ENCODE data around the gene FATE1. TPM values are rescaled to one million over a fixed set of nuclear protein-coding genes. Genes with fewer than 3 reads are reported as not detected.

FATE1 gene
- total and polyA plus RNA-seq, 2 of the 8 experiments (the other 6 are each of a cell fraction or from before 2014, with no cell fraction given), result 0.12 TPM; not detected in 1

GRCh38 chrX:151680805-151681204, 35.0 kb upstream of the FATE1 start:
- no peak overlapping the region for H4K5ac ChIP-seq (ENCODE audit: insufficient read length, low read depth, low read length)
- H4K91ac ChIP-seq (replicated peaks; ENCODE audit: insufficient read length, low read length), result no peak overlapping the region
- no peak overlapping the region for H2BK20ac ChIP-seq (ENCODE audit: low read length)
- H4K8ac ChIP-seq (ENCODE audit: extremely low read depth, insufficient read depth, low read length), result no peak overlapping the region
- H3K4me3 ChIP-seq (ENCODE audit: extremely low read depth in 1 of 4, insufficient read depth in 2 of 4, low read depth in 3 of 4, low read length in 4 of 4), result no peak overlapping the region
- H3K27me3 ChIP-seq (replicated peaks in 1 of 4; ENCODE audit: control insufficient read depth in 3 of 4, extremely low read depth in 1 of 4, insufficient read depth in 3 of 4, low read length in 3 of 4), result no peaks in the 10 kb centered on the region
- H3K4me2 ChIP-seq (ENCODE audit: insufficient read depth in 1 of 2, low read depth in 2 of 2, low read length in 2 of 2), result no peak overlapping the region
- H3K27ac ChIP-seq (ENCODE audit: low read depth, low read length), result no peak overlapping the region
- no peak overlapping the region for H3K18ac ChIP-seq (ENCODE audit: extremely low read depth, low read length)
- POLR2A ChIA-PET (ENCODE audit: partially characterized antibody), result no interaction called here
- FAIRE-seq (peak; percentile 97), DNase-seq (ENCODE audit: low read depth in 1 of 2, low spot score in 2 of 2) (peak; percentile 21 to 86)
- H3K36me3 ChIP-seq (ENCODE audit: control insufficient read depth in 2 of 4, insufficient read depth in 4 of 4, low read length in 3 of 4), result no peaks in the 10 kb centered on the region
- no peaks in the 10 kb centered on the region for H3K4me1 ChIP-seq (replicated peaks in 1 of 4; ENCODE audit: control insufficient read depth in 3 of 4, insufficient read depth in 4 of 4, low read length in 3 of 4)
- H2AK5ac ChIP-seq (ENCODE audit: low read depth, low read length), result no peak overlapping the region
- H3K79me2 ChIP-seq (ENCODE audit: control insufficient read depth in 1 of 2, insufficient read depth in 2 of 2, low read length in 2 of 2), result no peaks in the 10 kb centered on the region
- CTCF ChIA-PET (ENCODE audit: partially characterized antibody), result interaction anchor here (0.6 to 2.4 kb wide), 23 partner anchors 10 to 681 kb away, joined by 3 to 23 read pairs (median 3); no protein-coding TSS in a partner anchor
- no peak overlapping the region for H3K14ac ChIP-seq (ENCODE audit: insufficient read length)
- H2BK12ac ChIP-seq (ENCODE audit: low read depth, low read length), result no peak overlapping the region
- no peaks in the 10 kb centered on the region for H3K23me2 ChIP-seq (ENCODE audit: low read depth, low read length)
- H3K79me1 ChIP-seq (ENCODE audit: low read depth, low read length), result no peaks in the 10 kb centered on the region
- no peak overlapping the region for H3K9ac ChIP-seq (replicated peaks in 1 of 4; ENCODE audit: extremely low read depth in 1 of 4, low read depth in 3 of 4, low read length in 3 of 4)
- H3K56ac ChIP-seq (replicated peaks; ENCODE audit: insufficient read length, low read depth, low read length), result no peak overlapping the region
- no peak overlapping the region for H3K23ac ChIP-seq (ENCODE audit: insufficient read length)
- H3K4ac ChIP-seq (replicated peaks; ENCODE audit: insufficient read length, low read depth, low read length), result no peak overlapping the region
- no peaks in the 10 kb centered on the region for H3K9me3 ChIP-seq (ENCODE audit: insufficient read depth in 2 of 2, low read depth in 1 of 2, low read length in 1 of 2)
- no peaks in the 10 kb centered on the region for H4K20me1 ChIP-seq (replicated peaks in 1 of 2; ENCODE audit: control insufficient read depth in 1 of 2, insufficient read depth in 2 of 2, low read length in 2 of 2)
- H2AFZ ChIP-seq (ENCODE audit: low read length), result no peak overlapping the region
- H2BK120ac ChIP-seq (replicated peaks; ENCODE audit: low read depth, low read length), result no peak overlapping the region
- H2BK5ac ChIP-seq (ENCODE audit: low read depth, low read length), result no peak overlapping the region
- 43% methylated on average over 4 of the region's 4 CpGs; no CpG with 5 or more reads in 1 of the 2 experiments for WGBS, 2 experiments (ENCODE audit: extremely low coverage in 1 of 2, insufficient coverage in 1 of 2, insufficient read length in 1 of 2, insufficient replicate concordance in 2 of 2, low coverage in 1 of 2, low lambda C conversion rate in 2 of 2, missing lambda C conversion rate in 1 of 2)
- no peak overlapping the region for H2BK15ac ChIP-seq (ENCODE audit: low read length)
- peak; percentile 91 to 95 for TF ChIP-seq RAD21 (IDR thresholded peaks at IDR 0.05 in 1 of 2, conservative IDR thresholded peaks at IDR 0.05 in 1 of 2; ENCODE audit: low read depth in 2 of 2, low read length in 2 of 2)
- TF ChIP-seq, protein P1, sequence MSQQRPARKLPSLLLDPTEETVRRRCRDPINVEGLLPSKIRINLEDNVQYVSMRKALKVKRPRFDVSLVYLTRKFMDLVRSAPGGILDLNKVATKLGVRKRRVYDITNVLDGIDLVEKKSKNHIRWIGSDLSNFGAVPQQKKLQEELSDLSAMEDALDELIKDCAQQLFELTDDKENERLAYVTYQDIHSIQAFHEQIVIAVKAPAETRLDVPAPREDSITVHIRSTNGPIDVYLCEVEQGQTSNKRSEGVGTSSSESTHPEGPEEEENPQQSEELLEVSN (IDR thresholded peaks at IDR 0.05), result no peak
- no peak for TF ChIP-seq BCL11A (IDR thresholded peaks at IDR 0.05; ENCODE audit: low read depth in 2 of 2, low read length in 2 of 2)
- TF ChIP-seq, protein P2, sequence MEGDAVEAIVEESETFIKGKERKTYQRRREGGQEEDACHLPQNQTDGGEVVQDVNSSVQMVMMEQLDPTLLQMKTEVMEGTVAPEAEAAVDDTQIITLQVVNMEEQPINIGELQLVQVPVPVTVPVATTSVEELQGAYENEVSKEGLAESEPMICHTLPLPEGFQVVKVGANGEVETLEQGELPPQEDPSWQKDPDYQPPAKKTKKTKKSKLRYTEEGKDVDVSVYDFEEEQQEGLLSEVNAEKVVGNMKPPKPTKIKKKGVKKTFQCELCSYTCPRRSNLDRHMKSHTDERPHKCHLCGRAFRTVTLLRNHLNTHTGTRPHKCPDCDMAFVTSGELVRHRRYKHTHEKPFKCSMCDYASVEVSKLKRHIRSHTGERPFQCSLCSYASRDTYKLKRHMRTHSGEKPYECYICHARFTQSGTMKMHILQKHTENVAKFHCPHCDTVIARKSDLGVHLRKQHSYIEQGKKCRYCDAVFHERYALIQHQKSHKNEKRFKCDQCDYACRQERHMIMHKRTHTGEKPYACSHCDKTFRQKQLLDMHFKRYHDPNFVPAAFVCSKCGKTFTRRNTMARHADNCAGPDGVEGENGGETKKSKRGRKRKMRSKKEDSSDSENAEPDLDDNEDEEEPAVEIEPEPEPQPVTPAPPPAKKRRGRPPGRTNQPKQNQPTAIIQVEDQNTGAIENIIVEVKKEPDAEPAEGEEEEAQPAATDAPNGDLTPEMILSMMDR (IDR thresholded peaks at IDR 0.05; ENCODE audit: control extremely low read depth in 1 of 3, insufficient read depth in 1 of 3, low read depth in 1 of 3, low read length in 3 of 3), result peak; percentile 51 to 75 (median 74)
- no peak for TF ChIP-seq NANOG (IDR thresholded peaks at IDR 0.05; ENCODE audit: insufficient read depth, low read depth, low read length, poor library complexity, severe bottlenecking)
- TF ChIP-seq SP4 (IDR thresholded peaks at IDR 0.05; ENCODE audit: low read length), result no peak
- TF ChIP-seq ZNF274 (IDR thresholded peaks at IDR 0.05; ENCODE audit: borderline replicate concordance, extremely low read depth, low read length), result no peak
- TF ChIP-seq HDAC6 (IDR thresholded peaks at IDR 0.05; ENCODE audit: low read depth, low read length), result no peak

Data from H1 (cell line).